ENCODE data around the gene PDE10A. TPM values are rescaled to one million over a fixed set of nuclear protein-coding genes. Genes with fewer than 3 reads are reported as not detected.

Gene PDE10A
- total RNA-seq, 1 donor from 2014 or later, result 4.6 TPM

GRCh38 chr6:165298402-165298801 lies 364.6 kb downstream of the PDE10A start:
- no peak for DNase-seq (ENCODE audit: low read depth in 2 of 2)

- DNase-seq (ENCODE audit: low read depth in 2 of 2), result no peak
Measured at GRCh38 chr6:165292657-165293056, 370.4 kb downstream of the PDE10A start.
